Measurements from ENCODE around the gene IQCH. TPM values are rescaled to one million over a fixed set of nuclear protein-coding genes. Genes with fewer than 3 reads are reported as not detected.

IQCH gene
- total and polyA plus RNA-seq, 9 of the 15 experiments (the other 6 are each of a cell fraction or from before 2014, with no cell fraction given): 1.8 to 3.9 (median 2.7) TPM

- TF ChIP-seq ELF2 (CRISPR knock-in tag; IDR thresholded peaks at IDR 0.05) (no peak), PBX2 (CRISPR knock-in tag; IDR thresholded peaks at IDR 0.05; ENCODE audit: low read depth) (no peak), PBX2 (tag; conservative IDR thresholded peaks at IDR 0.05; ENCODE audit: low read depth) (peak; percentile 94), SIN3B (IDR thresholded peaks at IDR 0.05; ENCODE audit: low read depth) (no peak)
Observed at GRCh38 chr15:67207555-67208207, 46.9 kb upstream of the IQCH start (continued).

- in situ Hi-C loops (cut with MboI) (no loop called here), intact Hi-C loops (cut with micrococcal nuclease) (no loop called here)
- WGBS (ENCODE audit: insufficient coverage, low coverage, missing lambda C conversion rate): 33% methylated on average over 2 of the region's 2 CpGs
- ChIA-PET POLR2A (interaction anchor here (0.7 to 1.5 kb wide), 6 partner anchors 9 to 145 kb away, joined by 3 to 5 read pairs (median 3); partner anchors contain the start of gene AAGAB), CTCF (ENCODE audit: low intra/inter-chr PET ratio) (no interaction called here)
- Histone ChIP-seq H3K4me3 (no peak overlapping the region), H3K27me3 (ENCODE audit: control insufficient read depth in 2 of 2, insufficient read depth in 2 of 2, low read length in 2 of 2) (no peaks in the 10 kb centered on the region), H3K9me3 (replicated peaks; ENCODE audit: control insufficient read depth, insufficient read depth, low read depth, low read length) (no peaks in the 10 kb centered on the region), H3K36me3 (ENCODE audit: control insufficient read depth, insufficient read depth, low read length) (peaks cover 61% of the 10 kb centered on the region), H4K20me1 (replicated peaks; ENCODE audit: control insufficient read depth, insufficient read depth, low read length) (no peaks in the 10 kb centered on the region), H3K27ac (ENCODE audit: extremely low read depth, low read depth, low read length) (no peak overlapping the region; the same call in 2 of the 3 replicates), H3K4me2 (ENCODE audit: insufficient read depth, low read length) (no peak overlapping the region), H3K4me1 (replicated peaks in 1 of 2; ENCODE audit: control insufficient read depth in 2 of 2, insufficient read depth in 2 of 2, low read length in 2 of 2) (peaks cover 0 to 11% of the 10 kb centered on the region in 2 experiments; a peak in 3 of 5 replicates), H3K9me1 (ENCODE audit: control insufficient read depth, insufficient read depth, low read length) (no peaks in the 10 kb centered on the region), H3K79me2 (ENCODE audit: control insufficient read depth, insufficient read depth, low read length) (no peaks in the 10 kb centered on the region), H2AFZ (ENCODE audit: low read depth, low read length) (no peak overlapping the region), H3K9ac (ENCODE audit: insufficient read depth in 1 of 2, low read depth in 2 of 2, low read length in 2 of 2) (no peak overlapping the region)
- TF ChIP-seq CTBP1 (IDR thresholded peaks at IDR 0.05; ENCODE audit: borderline replicate concordance) (no peak), TCF3 (CRISPR knock-in tag; IDR thresholded peaks at IDR 0.05) (0 out of 2 replicates have a peak, but pooled peaks have one; percentile 18), ZNF436 (CRISPR knock-in tag; IDR thresholded peaks at IDR 0.05) (no peak)
- BruUV-seq (replicated peaks): no TSS peak
- no peak for FAIRE-seq
- no peak for ATAC-seq
- no peak for DNase-seq (ENCODE audit: extremely low read depth in 1 of 4, low spot score in 3 of 4)
Observed at GRCh38 chr15:67208396-67208795, 46.2 kb upstream of the IQCH start.

Measured in K562 (cell line).